Sigmoid colon (tissue), 7 donors: ENCODE results near the gene RASD1. TPM values are rescaled to one million over a fixed set of nuclear protein-coding genes. Genes with fewer than 3 reads are reported as not detected.

Experiments
- DNase-seq: peaks from one replicate; pipeline ENCODE4 v3.0.0-alpha.2; 2019
- H3K27ac ChIP-seq, 4 donors: fragments of 200-600 bp; sonication (generic); one replicate each; pipeline ENCODE4 v1.5.1; 2016 to 2019; ENCODE audit warnings: mild to moderate bottlenecking in 1 of 4
- H3K27me3 ChIP-seq, 3 donors: fragments of 200-600 bp; sonication (generic); one replicate each; pipeline ENCODE4 v1.5.1; 2019; ENCODE audit warnings: mild to moderate bottlenecking in 1 of 3
- H3K36me3 ChIP-seq, 4 donors: fragments of 200-600 bp; sonication (generic); one replicate each; pipeline ENCODE4 v1.5.1; 2016 to 2019
- H3K4me1 ChIP-seq, 4 donors: fragments of 200-600 bp; sonication (generic); one replicate each; pipeline ENCODE4 v1.5.1; 2017 to 2019
- H3K4me3 ChIP-seq, 4 donors: fragments of 200-600 bp; sonication (generic); one replicate each; pipeline ENCODE4 v1.5.1; 2017 to 2019; ENCODE audit warnings: mild to moderate bottlenecking in 2 of 4, moderate library complexity in 1 of 4
- H3K9me3 ChIP-seq, 4 donors: fragments of 200-600 bp in 3 of 4; sonication (generic) in 3 of 4; one replicate each; pipeline versions ENCODE4 v1.5.1 to v1.6.1; 2013 to 2019
- EP300 ChIP-seq, 4 donors: sonication (generic); formaldehyde crosslinking; IDR thresholded peaks; one replicate each; pipeline ENCODE4 v1.6.1; 2017; ENCODE audit warnings: antibody characterized with exemption in 4 of 4
- POLR2A ChIP-seq, 2 donors: fragments of 450-650 bp; IDR thresholded peaks; one replicate each; pipeline ENCODE4 v1.6.1; 2016; ENCODE audit warnings: antibody characterized with exemption in 2 of 2, mild to moderate bottlenecking in 2 of 2, moderate library complexity in 2 of 2
- POLR2AphosphoS5 ChIP-seq, 4 donors: sonication (generic); formaldehyde crosslinking; IDR thresholded peaks; one replicate each; pipeline ENCODE4 v1.6.1; 2017; ENCODE audit warnings: antibody characterized with exemption in 4 of 4
- WGBS, 2 donors: extraction: QIAGEN DNeasy Blood & Tissue Kit; methylation state at CpG; one replicate each; pipeline ENCODE4 v1.1.7; 2013; 5-methylcytosine and 5-hydroxymethylcytosine counted together
- intact Hi-C: fragments of 100-400 bp; cut with DNase I; formaldehyde crosslinking; loops from one replicate; pipeline ENCODE4 v1.15.1; 2023
- polyA plus RNA-seq, 3 donors: library from polyadenylated mRNA; stranded (reverse); fragments of 200-250 nt; gene quantifications; one replicate each; pipeline ENCODE4 v1.2.3, GENCODE V29; 2013
- total RNA-seq, 4 donors: library from RNA; depleted of rRNA; stranded (reverse); fragments of >200 nt; gene quantifications; one replicate each; pipeline ENCODE4 v1.1.0, GENCODE V29; 2016
- TF ChIP-seq, protein P1 (sequence below), 4 experiments: fragments of 450-650 bp in 3 of 4; fragments of 200-600 bp in 1 of 4; IDR thresholded peaks; one replicate each; pipeline ENCODE4 v1.5.1; 2016 to 2019; ENCODE audit warnings: antibody characterized with exemption in 4 of 4, mild to moderate bottlenecking in 3 of 4, moderate library complexity in 2 of 4
- donor health status: healthy with polysubstance abuse.
- donor health status: Bipolar disorder and iron deficiency.
- donor health status: healthy.

Gene RASD1
- total and polyA plus RNA-seq, 7 donors, result 5.8 to 40.8 (median 12.5) TPM

DNA sequence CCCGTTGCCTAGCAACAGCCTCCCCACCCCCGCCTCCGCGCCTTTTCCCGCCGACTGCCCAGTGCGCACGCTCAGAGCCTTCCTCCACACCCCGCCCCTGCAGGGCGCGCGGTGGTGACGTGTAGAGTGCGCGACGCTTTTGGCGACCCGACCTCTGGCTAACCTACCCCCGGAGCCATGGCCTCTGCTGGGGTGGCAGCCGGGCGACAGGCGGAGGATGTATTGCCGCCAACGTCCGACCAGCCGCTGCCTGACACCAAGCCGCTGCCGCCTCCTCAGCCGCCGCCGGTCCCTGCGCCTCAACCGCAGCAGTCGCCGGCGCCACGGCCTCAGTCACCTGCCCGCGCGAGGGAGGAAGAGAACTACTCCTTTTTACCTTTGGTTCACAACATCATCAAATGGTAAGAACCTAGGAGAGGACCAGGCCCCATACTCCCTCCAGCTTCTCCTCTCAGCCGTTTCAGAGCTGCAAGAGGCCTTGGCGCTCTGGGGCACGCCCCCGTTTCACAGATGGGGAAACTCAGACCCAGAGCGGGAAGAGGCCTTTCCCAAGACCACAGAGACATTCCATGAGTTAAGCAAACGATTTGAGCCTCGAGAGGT is 19.2 kb downstream of the RASD1 start, which contains the start of gene MED9:
MED9 (plus strand) TSS at position 136 of the 603 bp plus-strand sequence; CDS start at position 178, 42 bp downstream.
- intact Hi-C loops, result loop anchor here (2.0 to 5.0 kb wide), 2 partner anchors 20 to 115 kb away; partner anchors contain the start of genes PEMT and RASD1
- peak; percentile 96 for DNase-seq
- Histone ChIP-seq H3K4me3 (peak within 1 kb of the TSS; percentile 78 to 100 (median 98)), H3K36me3 (peaks cover 0 to 7% (median 0%) of the 10 kb centered on the region in 4 donors), H3K27ac (peak within 1 kb of the TSS; percentile 90 to 95 (median 91)), H3K4me1 (peaks cover 0 to 46% (median 28%) of the 10 kb centered on the region in 4 donors), H3K9me3 (no peaks in the 10 kb centered on the region), H3K27me3 (no peaks in the 10 kb centered on the region)
- 0% methylated on average over 47 of the region's 47 CpGs for WGBS, 2 donors
- peak; percentile 80 to 88 (median 88) for TF ChIP-seq POLR2AphosphoS5 (IDR thresholded peaks at IDR 0.05)
- TF ChIP-seq, protein P1, sequence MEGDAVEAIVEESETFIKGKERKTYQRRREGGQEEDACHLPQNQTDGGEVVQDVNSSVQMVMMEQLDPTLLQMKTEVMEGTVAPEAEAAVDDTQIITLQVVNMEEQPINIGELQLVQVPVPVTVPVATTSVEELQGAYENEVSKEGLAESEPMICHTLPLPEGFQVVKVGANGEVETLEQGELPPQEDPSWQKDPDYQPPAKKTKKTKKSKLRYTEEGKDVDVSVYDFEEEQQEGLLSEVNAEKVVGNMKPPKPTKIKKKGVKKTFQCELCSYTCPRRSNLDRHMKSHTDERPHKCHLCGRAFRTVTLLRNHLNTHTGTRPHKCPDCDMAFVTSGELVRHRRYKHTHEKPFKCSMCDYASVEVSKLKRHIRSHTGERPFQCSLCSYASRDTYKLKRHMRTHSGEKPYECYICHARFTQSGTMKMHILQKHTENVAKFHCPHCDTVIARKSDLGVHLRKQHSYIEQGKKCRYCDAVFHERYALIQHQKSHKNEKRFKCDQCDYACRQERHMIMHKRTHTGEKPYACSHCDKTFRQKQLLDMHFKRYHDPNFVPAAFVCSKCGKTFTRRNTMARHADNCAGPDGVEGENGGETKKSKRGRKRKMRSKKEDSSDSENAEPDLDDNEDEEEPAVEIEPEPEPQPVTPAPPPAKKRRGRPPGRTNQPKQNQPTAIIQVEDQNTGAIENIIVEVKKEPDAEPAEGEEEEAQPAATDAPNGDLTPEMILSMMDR (IDR thresholded peaks at IDR 0.05), result no peak
- TF ChIP-seq POLR2A (IDR thresholded peaks at IDR 0.05), result peak; percentile 16 to 57
- peak in 1 of 4 donors; percentile 46 for TF ChIP-seq EP300 (IDR thresholded peaks at IDR 0.05)

- TF ChIP-seq, protein P1 (IDR thresholded peaks at IDR 0.05), result no peak
- TF ChIP-seq EP300 (IDR thresholded peaks at IDR 0.05) (no peak), POLR2AphosphoS5 (IDR thresholded peaks at IDR 0.05) (no peak), POLR2A (IDR thresholded peaks at IDR 0.05) (no peak)
- intact Hi-C loops, result no loop called here
- no peak overlapping the region for H3K4me3 ChIP-seq
- no peaks in the 10 kb centered on the region for H3K36me3 ChIP-seq
- peaks cover 0 to 19% (median 9%) of the 10 kb centered on the region in 3 donors for H3K27me3 ChIP-seq
- no peak overlapping the region for H3K27ac ChIP-seq
- 78 to 88% methylated on average over 7 of the region's 7 CpGs for WGBS, 2 donors
- H3K4me1 ChIP-seq, result peaks cover 0 to 28% (median 20%) of the 10 kb centered on the region in 4 donors
- no peak for DNase-seq
- H3K9me3 ChIP-seq, result no peaks in the 10 kb centered on the region
Measured at GRCh38 chr17:17474341-17474740, 21.9 kb downstream of the RASD1 start.

DNA sequence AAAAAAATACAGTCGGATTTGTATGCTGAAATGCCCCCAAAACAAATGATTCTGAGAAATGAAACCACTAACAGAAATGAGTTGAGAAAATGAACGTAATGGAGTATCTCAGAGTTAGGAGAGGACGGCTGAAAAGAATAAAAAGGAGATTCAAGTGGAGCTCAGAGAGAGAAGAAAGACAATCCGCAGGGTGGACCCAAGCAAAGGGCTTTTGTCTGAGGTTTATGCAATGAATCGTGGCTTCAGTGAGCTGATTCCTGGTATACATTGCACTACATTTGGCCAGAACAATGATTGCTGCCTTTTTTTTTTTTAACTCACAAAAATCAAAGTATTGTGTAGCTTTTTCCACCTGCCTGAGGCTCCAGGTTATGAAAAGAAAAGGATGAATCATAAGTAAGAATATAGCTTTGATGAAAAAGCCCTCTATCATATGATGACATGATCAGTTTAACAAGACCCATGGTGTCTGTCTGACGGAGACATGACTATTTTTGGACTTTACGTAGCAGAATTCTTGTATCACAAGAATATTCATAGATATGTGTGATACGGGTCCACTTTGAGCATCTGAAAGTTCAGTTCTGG is 23.8 kb downstream of the RASD1 start:
- no peak overlapping the region for H3K4me3 ChIP-seq
- no peak for DNase-seq
- WGBS, 2 donors, result 66 to 72% methylated on average over 8 of the region's 8 CpGs
- no peak for TF ChIP-seq POLR2A (IDR thresholded peaks at IDR 0.05)
- TF ChIP-seq POLR2AphosphoS5 (IDR thresholded peaks at IDR 0.05), result no peak
- TF ChIP-seq EP300 (IDR thresholded peaks at IDR 0.05), result no peak
- no peaks in the 10 kb centered on the region for H3K9me3 ChIP-seq
- intact Hi-C loops, result no loop called here
- peaks cover 0 to 19% (median 11%) of the 10 kb centered on the region in 3 donors for H3K27me3 ChIP-seq
- peaks cover 0 to 8% (median under 1%) of the 10 kb centered on the region in 4 donors for H3K4me1 ChIP-seq
- H3K27ac ChIP-seq, result no peak overlapping the region
- H3K36me3 ChIP-seq, result no peaks in the 10 kb centered on the region

DNA sequence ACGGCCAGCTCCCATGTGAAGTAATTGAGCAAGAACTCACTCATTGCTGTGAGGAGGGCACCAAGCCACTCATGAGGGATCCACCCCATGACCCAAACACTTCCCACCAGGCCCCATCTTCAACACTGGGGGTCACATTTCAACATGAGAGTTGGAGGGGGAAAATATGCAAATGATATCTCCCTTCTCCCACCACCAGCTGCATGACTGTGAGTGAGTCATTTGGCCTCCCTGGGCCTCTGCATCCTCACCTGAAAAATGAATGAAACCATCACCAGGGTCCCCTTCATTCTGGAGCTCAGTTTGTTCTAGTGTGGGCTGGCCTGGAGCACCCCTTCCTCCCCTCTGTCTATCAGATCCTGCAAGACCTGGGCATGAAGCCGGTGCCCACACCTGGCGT is 26.2 kb downstream of the RASD1 start:
- TF ChIP-seq, protein P1 (IDR thresholded peaks at IDR 0.05), result no peak
- no peak for TF ChIP-seq EP300 (IDR thresholded peaks at IDR 0.05)
- no peak for TF ChIP-seq POLR2A (IDR thresholded peaks at IDR 0.05)
- Histone ChIP-seq H3K36me3 (no peaks in the 10 kb centered on the region), H3K4me1 (no peaks in the 10 kb centered on the region), H3K4me3 (no peak overlapping the region), H3K9me3 (no peaks in the 10 kb centered on the region), H3K27ac (no peak overlapping the region), H3K27me3 (peaks cover 0 to 19% (median 11%) of the 10 kb centered on the region in 3 donors)
- 95% methylated on average over 3 of the region's 3 CpGs for WGBS, 2 donors
- DNase-seq, result no peak
- intact Hi-C loops, result no loop called here

DNA sequence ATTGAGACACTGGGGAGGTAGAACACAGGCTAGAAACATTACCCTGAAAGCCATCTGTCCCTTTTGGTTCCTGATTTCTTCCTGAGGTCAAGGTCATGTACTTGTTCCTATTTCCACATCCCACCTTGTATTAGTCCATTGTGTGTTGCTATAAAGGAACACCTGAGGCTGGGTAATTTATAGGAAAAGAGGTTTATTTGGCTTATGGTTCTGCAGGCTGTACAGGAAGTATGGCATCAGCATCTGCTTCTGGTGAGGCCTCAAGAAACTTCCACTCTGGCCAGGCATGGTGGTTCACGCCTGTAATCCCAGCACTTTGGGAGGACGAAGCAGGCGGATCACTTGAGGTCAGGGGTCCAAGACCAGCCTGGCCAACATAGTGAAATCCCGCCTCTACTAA is 26.8 kb downstream of the RASD1 start:
- Histone ChIP-seq H3K36me3 (no peaks in the 10 kb centered on the region), H3K4me3 (no peak overlapping the region), H3K27me3 (peaks cover 0 to 20% (median 11%) of the 10 kb centered on the region in 3 donors), H3K4me1 (no peaks in the 10 kb centered on the region), H3K9me3 (no peaks in the 10 kb centered on the region), H3K27ac (no peak overlapping the region)
- DNase-seq, result no peak
- intact Hi-C loops, result no loop called here
- WGBS, 2 donors, result 96% methylated on average over 4 of the region's 4 CpGs
- TF ChIP-seq, protein P1 (IDR thresholded peaks at IDR 0.05), result no peak
- no peak for TF ChIP-seq POLR2AphosphoS5 (IDR thresholded peaks at IDR 0.05)
- no peak for TF ChIP-seq POLR2A (IDR thresholded peaks at IDR 0.05)
- TF ChIP-seq EP300 (IDR thresholded peaks at IDR 0.05), result no peak
